HG03159 (cell line): ENCODE results near the gene SRP9.

Source experiments
- ATAC-seq: cut with Tn5 transposase; IDR thresholded peaks from one replicate; pipeline ENCODE4 v1.9.1; 2021; ENCODE audit warnings: mild to moderate bottlenecking, moderate library complexity; ENCODE audit not compliant: unreplicated experiment

Gene SRP9, protein sequence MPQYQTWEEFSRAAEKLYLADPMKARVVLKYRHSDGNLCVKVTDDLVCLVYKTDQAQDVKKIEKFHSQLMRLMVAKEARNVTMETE

DNA sequence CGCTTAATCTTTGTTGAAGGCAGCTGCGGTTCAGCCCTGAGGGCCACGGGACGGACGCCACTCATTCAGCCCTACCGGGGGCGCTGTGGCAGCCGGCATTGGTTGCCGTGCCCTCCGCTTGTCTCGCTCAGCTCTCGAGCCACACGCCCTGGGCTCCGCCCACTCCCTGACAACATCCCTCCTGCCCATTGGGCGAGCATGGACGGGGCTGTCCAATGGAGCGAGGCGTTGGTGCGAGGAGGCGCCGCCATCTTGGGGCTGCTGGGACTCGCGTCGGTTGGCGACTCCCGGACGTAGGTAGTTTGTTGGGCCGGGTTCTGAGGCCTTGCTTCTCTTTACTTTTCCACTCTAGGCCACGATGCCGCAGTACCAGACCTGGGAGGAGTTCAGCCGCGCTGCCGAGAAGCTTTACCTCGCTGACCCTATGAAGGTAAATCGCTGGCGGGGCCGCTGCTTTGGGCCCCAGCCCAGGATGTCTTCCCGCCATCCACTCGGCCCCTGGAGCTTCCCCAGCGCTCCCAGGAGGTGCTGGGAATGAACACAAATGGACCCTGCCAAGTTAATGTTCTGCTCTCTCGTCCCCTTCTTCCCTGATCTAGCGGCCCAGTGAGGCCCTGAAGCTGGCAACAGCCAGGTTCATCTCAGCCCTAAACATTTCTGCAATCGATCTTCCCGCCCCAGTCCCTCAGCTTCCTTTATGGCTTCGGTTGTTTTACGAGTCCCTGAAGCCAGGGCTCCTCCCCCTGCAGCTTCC lies at the start of gene SRP9:
Gene SRP9 (plus strand): TSS at position 244 of the 754 bp plus-strand sequence. CDS start 115 bp downstream, at position 359.
- peak; percentile 98 for ATAC-seq

DNA sequence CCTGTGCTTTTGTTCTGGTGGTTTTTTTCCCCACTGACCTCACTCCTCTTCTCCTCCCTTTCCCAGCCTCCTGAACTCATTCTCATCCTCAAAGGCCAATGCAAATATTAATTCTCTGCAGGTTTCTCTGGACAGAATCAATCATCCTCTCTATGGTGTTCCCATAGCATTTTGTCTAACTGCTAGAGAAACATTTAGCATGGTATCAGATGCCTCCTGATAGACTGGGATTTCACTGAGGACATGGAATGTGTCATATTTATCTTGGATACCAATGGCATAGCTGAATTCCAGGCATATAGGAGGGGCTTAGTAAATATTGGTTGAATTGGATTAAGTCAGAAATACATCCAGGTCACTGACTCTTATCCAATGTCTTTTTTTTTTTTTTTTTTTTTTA lies 46.1 kb upstream of the SRP9 start:
- no peak for ATAC-seq

DNA sequence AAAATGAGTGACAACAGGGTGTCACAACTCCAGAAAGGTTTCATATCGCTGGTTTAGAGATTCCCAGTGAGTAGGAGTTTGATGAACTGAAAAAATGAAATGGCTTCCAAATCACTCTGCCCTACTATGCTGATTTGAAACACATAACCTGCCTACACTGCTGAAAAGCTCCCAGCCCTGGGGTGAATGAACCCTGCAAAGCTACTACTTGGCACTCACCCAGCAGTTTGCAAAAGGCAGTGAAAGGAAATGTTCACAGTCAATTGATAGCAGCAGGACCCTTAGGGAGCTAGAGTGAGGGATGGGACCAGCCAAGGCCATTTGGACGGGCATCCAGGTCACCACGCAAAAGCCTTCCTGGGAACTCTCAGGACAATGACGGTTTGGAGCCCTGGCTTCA lies 44.4 kb upstream of the SRP9 start:
- no peak for ATAC-seq

DNA sequence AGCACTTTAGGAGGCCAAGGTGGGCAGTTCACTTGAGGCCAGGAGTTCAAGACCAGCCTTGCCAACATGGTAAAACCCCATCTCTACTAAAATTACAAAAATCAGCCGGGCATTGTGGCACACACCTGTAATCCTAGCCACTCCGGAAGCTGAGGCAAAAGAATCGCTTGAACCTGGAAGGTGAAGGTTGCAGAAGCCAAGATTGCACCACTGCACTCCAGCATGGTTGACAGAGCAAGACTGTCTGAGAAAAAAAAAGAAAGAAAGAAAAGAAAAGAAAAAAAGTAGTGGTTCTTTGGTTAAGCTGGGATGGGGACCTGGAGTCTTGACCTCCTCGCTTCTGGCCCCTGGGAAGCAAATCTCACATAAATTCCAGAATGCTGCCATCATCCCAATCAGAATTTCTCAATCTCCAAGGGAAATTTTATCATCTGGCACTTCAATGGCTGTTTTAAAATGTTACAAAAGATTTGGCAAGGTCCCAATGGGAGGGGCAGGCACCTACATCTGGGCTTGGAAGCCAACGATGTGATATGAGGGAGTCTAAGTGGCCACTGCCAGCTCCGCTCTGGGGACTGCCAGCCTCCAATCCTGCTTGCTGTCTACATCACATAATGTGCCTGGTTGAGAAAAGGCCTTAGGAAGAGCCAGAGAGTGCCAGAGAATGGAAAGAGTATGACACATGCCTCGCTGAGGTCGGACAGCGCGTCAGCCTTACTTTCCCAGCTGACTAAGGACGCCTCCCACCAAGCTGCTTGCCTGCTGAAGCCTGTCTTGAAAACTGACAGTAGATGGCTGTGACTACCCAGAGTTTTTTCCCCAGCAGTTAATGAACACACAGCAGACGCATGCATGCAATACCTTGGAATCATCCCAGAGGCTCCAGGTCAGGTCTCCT lies 42.1 kb upstream of the SRP9 start:
- ATAC-seq = no peak

DNA sequence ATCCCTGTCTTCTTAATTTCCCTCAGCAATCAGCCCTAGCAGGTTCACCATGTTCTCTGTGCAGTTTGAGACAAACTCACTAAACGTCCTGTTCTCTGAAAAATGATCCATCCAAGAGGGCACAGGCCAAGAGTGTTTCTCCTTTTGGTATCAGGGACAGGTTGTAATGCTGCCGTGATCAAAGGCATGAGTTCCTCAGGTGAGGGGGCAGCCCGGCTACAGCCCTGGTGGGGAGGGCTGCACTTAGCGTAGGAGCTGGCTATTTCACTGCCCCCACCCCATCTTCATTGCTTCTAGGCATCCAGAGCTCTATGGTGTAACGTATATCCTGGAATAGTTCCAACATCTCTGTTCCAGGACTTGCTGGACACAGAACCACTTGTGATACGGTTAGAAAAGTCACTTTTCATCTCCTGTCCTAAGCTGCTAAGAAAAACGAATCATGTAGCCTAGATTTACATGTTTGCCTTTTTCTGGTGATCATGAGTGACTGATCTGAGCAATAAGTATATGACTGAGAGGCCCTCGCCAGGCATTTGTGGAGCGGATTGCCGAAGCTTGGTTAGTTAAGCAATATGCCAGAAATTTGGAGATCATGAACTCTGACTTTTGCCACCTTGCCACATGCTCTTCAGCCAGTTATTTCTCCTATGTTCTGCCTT lies 41.1 kb upstream of the SRP9 start:
- no peak for ATAC-seq

DNA sequence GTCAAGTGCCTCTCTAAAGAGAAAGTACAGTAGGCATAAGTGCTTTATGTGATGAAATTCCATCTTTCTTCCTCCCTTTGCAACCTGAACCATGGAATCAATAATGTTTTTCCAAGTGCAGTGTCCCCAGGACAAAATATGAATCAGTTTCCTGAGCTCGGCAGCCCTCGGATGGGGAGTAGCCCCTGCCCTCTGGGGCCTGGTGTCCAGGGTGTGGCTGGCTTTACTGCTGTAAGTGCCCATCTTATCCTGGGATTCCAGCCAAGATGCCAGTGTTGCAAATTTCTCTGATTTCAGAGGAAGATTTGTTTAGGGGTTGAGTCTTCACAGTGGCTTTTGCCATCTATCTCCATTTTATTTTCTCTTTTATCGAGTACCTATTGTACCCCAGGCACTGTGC lies 40.5 kb upstream of the SRP9 start:
- no peak for ATAC-seq

DNA sequence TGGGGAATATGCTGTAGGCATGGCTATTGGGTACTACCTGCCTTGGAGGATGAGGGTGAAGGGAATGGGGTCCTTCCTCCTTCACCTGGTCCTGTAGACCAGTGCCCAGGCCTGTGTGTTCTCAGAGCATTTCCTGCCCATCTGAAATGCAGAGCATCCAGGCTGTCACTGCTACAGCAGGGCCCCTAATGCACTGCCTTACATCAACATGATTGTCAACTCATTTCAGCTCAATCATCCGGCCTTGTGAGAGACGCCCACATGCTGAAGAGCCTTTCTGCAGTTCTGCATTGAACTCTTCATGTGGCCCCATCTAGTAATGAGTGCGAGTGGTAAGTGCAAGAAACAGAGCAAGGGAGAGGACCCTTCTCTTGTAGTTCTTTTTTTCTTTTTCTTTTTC lies 39.8 kb upstream of the SRP9 start:
- ATAC-seq = no peak

DNA sequence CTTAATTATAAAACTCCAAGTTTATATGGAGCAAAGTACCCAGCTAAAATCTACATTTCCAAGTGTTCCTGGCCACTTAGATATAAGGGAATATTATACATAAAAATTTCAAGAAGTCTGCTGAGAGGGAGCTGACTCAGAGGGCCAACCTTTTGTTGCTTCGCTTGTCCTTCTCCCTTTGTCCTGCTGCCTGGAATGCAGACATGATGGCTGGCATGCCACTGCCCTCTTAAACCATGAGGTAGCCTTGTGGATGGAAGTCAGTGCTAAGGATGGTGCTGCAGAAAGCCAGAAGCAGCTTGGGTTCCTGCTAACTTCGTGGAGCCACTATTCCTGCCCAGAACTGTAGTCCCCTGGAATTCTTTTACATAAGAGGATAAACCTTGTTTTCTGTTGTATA lies 38.9 kb upstream of the SRP9 start:
- no peak for ATAC-seq

DNA sequence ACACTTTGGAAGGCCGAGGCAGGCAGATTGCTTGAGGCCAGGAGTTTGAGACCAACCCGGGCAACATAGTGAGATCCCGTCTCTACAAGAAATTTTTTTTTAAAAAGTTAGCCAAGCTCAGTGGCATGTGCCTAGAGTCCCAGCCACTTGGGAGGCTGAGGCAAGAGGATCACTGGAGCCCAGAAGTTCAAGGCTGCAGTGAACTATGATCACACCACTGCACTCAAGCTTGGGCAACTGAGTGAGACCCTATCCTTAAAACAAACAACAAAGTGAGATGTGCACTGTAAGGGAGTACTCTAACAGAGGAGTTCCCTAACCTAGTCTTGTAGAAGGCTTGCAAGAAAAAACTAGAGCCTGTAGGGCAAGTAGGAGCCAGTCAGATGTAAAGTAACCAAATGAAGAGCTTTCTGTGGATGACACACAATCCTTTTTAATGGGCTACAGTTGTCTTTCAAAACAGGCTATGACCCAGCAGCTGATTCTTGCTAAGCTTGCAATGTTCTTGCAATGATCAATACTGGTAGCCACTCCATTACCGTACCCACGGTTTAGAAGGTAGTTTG lies 38.0 kb upstream of the SRP9 start:
- ATAC-seq = no peak

DNA sequence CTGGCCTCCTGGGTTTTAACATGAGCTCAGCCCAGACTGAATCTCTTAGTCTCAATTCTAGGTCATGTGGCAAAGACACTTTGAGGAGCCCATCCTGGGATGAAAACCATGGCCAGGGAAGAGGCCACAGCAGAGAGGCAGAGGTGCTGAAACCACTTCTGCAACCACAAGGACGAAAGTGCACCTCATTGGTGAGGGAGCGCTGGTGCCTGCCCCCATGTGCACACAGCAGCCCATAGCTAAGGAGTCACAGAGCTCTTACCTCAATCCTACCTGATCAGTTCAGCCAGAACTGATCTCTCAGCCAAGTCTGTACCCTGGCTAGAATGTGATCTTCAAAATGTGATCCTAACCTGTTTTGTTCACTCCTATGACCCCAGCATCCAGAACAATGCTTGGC lies 32.9 kb upstream of the SRP9 start:
- ATAC-seq = no peak

DNA sequence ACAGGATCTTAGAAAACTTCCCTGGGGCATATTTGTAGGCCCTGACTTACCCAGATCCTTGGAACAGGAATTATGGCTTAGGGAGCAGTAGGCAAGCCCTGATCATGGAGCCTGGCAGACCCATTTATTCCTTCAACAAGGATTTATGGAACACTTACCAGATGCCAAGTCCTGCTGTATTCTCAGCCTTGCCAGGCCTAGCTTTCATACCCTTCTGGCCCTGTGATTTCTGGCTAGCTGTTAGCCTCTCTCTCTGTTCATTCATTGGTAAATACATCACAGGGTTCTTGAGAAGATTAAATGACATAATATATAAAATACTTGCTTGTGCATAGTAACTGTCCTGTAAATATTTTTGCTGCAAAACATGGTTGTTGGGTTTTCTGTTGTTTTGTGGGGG lies 32.4 kb upstream of the SRP9 start:
- ATAC-seq = no peak

DNA sequence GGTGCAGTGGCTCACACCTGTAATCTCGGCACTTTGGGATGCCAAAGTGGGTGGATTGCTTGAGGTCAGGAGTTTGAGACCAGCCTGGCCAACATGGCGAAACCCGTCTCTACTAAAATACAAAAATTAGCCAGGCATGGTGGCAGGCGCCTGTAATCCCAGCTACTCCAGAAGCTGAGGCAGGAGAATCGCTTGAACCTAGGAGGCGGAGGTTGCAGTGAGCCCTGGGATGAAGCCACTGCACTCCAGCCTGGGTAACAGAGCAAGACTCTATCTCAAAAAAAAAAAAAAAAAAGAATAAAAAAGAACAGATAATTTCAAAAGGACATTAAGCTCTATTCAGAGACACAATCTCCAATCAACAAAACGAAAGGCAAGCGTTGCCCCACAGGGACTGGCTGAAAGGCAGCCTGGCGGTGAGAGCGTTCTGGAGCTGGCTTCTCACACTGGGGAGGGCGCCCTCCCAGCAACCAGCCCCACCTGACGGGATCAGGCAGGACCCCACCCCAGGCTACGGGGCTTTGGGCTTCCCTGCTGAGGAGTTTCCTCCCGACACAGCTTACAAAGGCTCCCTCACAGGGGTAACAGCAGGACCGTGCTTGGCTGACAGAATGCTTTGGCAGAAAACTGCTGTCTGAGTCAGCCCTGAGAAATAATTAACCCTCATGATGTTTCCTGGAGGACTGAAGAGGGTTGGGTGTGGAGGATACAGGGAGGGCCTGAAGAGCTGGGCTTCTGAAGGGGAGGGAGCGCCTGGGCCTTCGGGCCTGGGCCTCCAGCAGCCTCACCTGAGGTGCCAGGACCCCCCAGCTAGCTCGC lies 31.1 kb upstream of the SRP9 start:
- ATAC-seq = no peak

DNA sequence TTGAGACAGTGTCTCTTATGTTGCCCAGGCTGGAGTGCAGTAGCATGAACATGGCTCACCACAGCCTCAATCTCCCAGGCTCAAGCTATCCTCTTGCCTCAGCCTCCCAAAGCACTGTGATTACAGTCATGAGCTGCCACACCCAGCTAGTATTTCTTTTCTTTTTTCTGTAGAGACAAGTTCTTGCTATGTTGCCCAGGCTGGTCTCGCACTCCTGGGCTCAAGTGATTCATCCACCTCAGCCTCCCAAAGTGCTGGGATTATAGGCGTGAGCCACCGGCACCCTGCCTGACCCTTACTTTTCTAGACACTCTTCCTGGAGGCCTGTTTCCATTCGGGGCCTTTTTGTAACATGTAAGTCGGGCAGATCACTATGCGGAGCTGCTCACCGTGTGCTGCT lies 30.1 kb upstream of the SRP9 start:
- ATAC-seq = no peak

DNA sequence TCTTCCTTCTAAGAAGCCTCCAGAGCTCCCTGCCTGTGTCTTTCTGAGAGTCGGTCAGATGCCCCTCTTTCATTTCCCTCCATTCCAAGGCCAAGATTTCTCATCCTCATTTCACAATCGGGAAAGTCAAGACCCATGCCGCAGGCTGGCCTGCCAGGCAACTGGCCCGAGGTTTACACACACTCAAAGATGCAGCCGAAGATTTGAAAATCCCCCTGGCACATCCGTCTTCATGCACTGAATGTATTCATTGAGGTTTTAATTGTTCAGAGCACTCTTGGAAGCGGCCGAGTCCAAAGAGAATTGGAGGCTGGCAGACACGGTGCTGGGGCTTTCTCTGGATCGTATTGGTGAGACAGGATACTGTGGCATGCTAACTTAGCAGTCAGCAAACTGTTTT lies 29.1 kb upstream of the SRP9 start:
- no peak for ATAC-seq

DNA sequence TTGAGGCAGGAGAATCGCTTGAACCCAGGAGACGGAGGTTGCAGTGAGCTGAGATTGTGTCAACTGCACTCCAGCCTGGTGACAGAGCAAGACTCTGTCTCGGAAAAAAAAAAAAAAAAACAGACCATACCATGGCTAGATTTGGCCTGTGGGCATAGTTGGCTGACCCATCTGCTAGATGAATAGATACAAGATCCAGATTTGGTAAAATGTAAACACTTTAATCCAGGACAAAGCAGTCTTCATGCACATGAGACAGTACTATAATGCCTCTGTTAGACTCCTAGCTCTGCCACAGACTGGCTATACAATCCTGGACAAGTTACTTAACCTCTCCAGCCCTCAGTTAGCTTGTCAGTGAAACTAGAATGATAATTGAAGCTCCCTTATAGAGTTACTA lies 27.9 kb upstream of the SRP9 start:
- no peak for ATAC-seq

DNA sequence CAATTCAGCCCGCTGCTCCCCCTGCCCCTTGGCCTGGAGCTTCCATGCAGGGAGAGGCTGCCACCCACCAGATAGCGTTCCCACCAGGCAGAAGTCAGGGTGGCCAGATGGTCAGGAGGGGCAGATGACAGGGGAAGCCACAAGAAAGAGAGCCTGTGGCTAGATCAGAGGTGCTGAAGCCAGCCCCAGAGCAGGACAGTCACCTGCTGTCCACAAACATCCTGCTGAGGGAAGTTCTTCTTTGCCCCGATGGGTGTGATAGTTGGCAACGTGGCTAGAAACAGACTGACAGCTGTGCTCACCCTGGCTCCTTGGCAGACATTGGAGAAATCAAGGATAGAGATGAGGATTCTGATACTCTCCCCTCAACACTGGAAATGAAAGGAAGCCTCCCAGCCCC lies 27.2 kb upstream of the SRP9 start:
- ATAC-seq = no peak

DNA sequence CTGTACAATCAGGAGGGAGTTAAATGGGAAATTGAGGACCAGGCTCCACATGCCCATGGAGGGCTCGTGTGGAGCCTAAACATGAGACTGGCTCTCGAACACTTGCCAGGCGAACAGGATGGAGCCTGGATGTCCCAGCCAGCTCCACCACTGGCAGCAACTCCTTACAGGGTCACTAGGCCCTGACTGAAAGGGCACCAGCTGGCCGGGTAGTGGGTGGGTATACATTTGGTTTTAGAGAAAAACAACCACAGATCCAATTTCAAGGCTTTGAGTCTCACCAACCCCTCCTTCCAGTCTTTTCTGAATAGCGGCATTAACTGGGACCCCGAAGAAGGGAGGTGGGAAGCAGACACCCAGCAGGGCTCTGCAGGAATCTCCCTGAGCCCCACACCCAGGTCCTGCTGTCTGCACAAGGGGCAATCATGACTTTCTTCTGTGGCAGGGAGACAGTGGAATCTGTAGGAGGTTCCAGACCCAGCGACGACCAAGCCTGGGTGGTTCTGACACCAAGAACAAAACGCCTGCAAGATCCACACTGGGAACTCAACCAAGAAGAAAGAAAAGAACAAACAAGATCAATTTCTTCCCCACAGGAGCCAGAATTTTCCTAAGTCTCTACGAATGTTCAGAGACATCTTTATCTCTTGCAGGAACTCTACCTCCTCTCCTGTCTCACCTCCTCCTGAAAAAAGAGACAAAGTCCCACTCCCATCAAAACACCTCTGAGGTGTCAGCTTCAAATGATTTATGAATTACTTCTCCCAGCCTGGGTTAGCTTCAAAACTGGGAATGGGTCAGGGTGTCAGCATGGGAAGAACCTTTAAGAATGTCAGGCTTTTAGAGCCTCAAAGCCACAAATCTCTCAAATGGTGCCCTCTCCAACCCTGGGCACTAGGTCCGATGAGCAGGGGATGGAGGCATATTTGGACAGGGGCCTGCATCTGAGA lies 26.5 kb upstream of the SRP9 start:
- ATAC-seq = no peak

DNA sequence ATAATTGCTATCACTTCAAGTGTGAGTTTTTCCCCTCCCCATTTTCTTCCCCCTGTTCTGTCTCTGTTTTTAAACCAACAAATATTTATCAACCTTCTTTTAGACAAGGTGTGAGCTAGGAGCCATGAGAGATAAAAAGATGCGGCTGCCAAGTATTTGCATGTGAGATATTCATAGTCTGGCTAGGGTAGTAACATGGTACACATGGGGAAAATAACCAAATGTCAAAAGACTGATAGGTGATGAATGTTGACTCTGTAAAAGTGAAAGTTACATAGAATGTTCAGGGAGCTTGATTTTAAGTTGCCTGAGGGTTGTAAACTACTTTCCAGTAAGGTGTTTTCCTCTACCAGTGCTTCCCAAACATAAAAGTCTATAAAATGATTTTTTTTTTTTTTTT lies 25.4 kb upstream of the SRP9 start:
- ATAC-seq = no peak

DNA sequence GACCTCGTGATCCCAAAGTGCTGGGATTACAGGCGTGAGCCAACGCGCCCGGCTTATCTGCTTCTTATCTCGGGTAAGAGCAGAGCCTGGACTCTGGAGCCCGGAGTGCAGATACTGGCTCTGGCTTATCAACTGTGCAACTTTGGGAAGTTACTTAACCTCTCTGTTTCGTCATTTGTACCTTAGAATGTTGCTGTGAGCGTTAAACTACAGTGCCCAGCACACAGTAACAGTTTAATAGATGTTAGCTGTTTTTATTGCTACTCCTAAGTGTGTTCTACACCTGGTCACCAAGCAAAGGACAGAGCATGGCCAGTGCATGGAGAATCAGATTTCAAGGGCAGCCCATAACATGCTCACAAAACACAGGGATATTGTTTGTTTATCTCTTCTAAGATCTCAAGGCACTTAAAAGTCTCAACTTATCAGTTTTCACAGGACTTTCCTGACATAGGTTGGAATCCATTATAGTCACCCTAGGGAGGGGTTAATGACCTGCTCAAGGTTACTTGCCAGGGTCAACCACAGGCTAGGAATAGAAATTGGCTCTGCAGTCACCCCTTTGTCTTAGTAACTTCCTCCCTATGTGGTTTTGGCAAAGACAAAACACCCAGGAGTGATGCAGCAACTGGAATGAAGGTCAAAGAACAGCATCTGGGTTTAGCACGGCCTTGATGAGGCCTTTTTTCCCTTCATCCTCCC lies 22.5 kb upstream of the SRP9 start:
- ATAC-seq = no peak
